Osteocyte (in vitro differentiated cells): ENCODE results near the gene RPS15. TPM values are rescaled to one million over a fixed set of nuclear protein-coding genes. Genes with fewer than 3 reads are reported as not detected.

ENCODE experiments used
- DNase-seq: peaks from one replicate; pipeline ENCODE4 v3.0.0; 2021; ENCODE audit warnings: mixed read lengths; ENCODE audit not compliant: unreplicated experiment; ENCODE audit errors: extremely low spot score
- H3K27ac Mint-ChIP-seq: one replicate; pipeline ENCODE4 v1.8.0; 2021; ENCODE audit warnings: mild to moderate bottlenecking, mixed read lengths; ENCODE audit not compliant: unreplicated experiment
- H3K27me3 Mint-ChIP-seq: one replicate; pipeline ENCODE4 v1.8.0; 2021; ENCODE audit warnings: mixed read lengths; ENCODE audit not compliant: unreplicated experiment
- H3K36me3 Mint-ChIP-seq: one replicate; pipeline ENCODE4 v1.8.0; 2021; ENCODE audit warnings: mixed read lengths; ENCODE audit not compliant: unreplicated experiment
- H3K4me1 Mint-ChIP-seq: one replicate; pipeline ENCODE4 v1.8.0; 2021; ENCODE audit warnings: mixed read lengths; ENCODE audit not compliant: unreplicated experiment
- H3K4me3 Mint-ChIP-seq: one replicate; pipeline ENCODE4 v1.8.0; 2021; ENCODE audit warnings: mild to moderate bottlenecking, moderate library complexity, mixed read lengths; ENCODE audit not compliant: unreplicated experiment
- H3K9me3 Mint-ChIP-seq: one replicate; pipeline ENCODE4 v1.8.0; 2021; ENCODE audit warnings: mixed read lengths; ENCODE audit not compliant: unreplicated experiment
- total RNA-seq: library from RNA; stranded (reverse); gene quantifications from 2 replicates; pipeline ENCODE4 v1.2.1, GENCODE V29; 2021
- TF ChIP-seq, protein P1 (sequence below): fragments of 200-600 bp; sonication (generic); IDR thresholded peaks from 2 replicates; pipeline ENCODE4 v1.5.0; 2021; ENCODE audit warnings: antibody characterized with exemption, mild to moderate bottlenecking, moderate library complexity

Gene RPS15
- total RNA-seq, 1 donor from 2014 or later: 932 TPM

DNA sequence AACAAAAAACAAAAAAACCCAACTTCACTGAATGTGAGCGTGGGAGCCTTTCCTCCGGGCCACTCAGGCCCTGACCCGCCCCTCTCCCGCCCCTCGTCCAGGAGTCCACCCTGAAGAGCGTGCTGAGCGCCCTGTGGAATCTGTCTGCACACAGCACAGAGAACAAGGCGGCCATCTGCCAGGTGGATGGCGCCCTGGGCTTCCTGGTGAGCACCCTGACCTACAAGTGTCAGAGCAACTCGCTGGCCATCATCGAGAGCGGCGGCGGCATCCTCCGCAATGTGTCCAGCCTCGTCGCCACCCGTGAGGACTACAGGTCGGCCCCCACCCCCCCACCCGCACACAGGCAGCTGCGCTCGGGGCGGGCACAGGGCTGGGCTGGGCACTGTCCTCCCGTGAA is 23.7 kb downstream of the RPS15 start:
- Mint-ChIP-seq H3K9me3 (no peaks in the 10 kb centered on the region), H3K4me1 (no peaks in the 10 kb centered on the region), H3K4me3 (no peak overlapping the region), H3K36me3 (no peaks in the 10 kb centered on the region), H3K27ac (no peak overlapping the region), H3K27me3 (no peaks in the 10 kb centered on the region)
- TF ChIP-seq, protein P1, sequence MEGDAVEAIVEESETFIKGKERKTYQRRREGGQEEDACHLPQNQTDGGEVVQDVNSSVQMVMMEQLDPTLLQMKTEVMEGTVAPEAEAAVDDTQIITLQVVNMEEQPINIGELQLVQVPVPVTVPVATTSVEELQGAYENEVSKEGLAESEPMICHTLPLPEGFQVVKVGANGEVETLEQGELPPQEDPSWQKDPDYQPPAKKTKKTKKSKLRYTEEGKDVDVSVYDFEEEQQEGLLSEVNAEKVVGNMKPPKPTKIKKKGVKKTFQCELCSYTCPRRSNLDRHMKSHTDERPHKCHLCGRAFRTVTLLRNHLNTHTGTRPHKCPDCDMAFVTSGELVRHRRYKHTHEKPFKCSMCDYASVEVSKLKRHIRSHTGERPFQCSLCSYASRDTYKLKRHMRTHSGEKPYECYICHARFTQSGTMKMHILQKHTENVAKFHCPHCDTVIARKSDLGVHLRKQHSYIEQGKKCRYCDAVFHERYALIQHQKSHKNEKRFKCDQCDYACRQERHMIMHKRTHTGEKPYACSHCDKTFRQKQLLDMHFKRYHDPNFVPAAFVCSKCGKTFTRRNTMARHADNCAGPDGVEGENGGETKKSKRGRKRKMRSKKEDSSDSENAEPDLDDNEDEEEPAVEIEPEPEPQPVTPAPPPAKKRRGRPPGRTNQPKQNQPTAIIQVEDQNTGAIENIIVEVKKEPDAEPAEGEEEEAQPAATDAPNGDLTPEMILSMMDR: no peak
- DNase-seq: no peak

DNA sequence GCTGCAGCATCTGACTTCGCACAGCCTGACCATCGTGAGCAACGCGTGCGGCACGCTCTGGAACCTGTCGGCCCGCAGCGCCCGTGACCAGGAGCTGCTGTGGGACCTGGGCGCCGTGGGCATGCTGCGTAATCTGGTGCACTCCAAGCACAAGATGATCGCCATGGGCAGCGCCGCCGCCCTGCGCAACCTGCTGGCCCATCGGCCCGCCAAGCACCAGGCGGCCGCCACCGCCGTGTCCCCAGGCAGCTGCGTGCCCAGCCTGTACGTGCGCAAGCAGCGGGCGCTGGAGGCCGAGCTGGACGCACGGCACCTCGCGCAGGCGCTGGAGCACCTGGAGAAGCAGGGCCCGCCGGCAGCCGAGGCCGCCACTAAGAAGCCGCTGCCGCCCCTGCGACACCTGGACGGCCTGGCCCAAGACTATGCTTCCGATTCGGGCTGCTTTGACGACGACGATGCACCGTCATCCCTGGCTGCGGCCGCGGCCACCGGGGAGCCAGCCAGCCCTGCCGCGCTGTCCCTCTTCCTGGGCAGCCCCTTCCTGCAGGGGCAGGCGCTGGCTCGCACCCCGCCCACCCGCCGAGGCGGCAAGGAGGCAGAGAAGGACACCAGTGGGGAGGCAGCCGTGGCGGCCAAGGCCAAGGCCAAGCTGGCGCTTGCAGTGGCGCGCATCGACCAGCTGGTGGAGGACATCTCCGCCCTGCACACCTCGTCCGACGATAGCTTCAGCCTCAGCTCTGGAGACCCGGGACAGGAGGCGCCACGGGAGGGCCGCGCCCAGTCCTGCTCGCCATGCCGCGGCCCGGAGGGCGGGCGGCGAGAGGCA is 27.2 kb downstream of the RPS15 start:
- no peak overlapping the region for H3K27ac Mint-ChIP-seq
- H3K36me3 Mint-ChIP-seq: no peaks in the 10 kb centered on the region
- TF ChIP-seq, protein P1: no peak
- peaks cover 2% of the 10 kb centered on the region for H3K27me3 Mint-ChIP-seq
- DNase-seq: no peak
- no peak overlapping the region for H3K4me3 Mint-ChIP-seq
- no peaks in the 10 kb centered on the region for H3K9me3 Mint-ChIP-seq
- peaks cover 4% of the 10 kb centered on the region for H3K4me1 Mint-ChIP-seq

DNA sequence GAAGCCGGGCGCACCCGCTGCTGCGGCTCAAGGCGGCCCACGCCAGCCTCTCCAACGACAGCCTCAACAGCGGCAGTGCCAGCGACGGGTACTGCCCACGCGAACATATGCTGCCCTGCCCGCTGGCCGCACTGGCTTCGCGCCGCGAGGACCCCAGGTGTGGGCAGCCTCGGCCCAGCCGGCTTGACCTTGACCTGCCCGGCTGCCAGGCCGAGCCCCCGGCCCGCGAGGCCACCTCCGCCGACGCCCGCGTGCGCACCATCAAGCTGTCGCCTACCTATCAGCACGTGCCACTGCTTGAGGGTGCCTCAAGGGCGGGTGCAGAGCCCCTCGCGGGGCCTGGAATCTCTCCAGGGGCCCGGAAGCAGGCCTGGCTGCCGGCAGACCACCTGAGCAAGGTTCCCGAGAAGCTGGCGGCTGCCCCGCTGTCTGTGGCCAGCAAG is 27.8 kb downstream of the RPS15 start:
- Mint-ChIP-seq H3K27me3 (peaks cover 2% of the 10 kb centered on the region), H3K27ac (no peak overlapping the region), H3K4me1 (peaks cover 5% of the 10 kb centered on the region), H3K9me3 (no peaks in the 10 kb centered on the region), H3K4me3 (no peak overlapping the region), H3K36me3 (no peaks in the 10 kb centered on the region)
- TF ChIP-seq, protein P1: no peak
- no peak for DNase-seq

DNA sequence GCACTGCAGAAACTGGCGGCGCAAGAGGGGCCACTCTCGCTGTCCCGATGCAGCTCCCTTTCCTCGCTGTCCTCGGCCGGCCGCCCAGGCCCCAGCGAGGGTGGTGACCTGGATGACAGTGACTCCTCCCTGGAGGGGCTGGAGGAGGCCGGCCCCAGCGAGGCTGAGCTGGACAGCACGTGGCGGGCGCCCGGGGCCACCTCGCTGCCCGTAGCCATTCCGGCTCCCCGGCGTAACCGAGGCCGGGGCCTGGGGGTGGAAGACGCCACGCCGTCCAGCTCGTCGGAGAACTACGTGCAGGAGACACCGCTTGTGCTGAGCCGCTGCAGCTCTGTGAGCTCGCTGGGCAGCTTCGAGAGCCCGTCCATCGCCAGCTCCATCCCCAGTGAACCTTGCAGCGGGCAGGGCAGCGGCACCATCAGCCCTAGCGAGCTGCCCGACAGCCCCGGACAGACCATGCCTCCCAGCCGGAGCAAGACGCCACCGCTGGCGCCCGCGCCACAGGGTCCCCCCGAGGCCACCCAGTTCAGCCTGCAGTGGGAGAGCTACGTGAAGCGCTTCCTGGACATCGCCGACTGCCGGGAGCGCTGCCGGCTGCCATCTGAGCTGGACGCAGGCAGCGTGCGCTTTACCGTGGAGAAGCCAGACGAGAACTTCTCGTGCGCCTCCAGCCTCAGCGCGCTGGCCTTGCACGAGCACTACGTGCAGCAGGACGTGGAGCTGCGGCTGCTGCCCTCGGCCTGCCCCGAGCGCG is 28.4 kb downstream of the RPS15 start:
- Mint-ChIP-seq H3K27ac (no peak overlapping the region), H3K4me3 (no peak overlapping the region), H3K9me3 (no peaks in the 10 kb centered on the region), H3K27me3 (peaks cover 2% of the 10 kb centered on the region), H3K4me1 (peaks cover 7% of the 10 kb centered on the region), H3K36me3 (no peaks in the 10 kb centered on the region)
- TF ChIP-seq, protein P1: no peak
- no peak for DNase-seq

DNA sequence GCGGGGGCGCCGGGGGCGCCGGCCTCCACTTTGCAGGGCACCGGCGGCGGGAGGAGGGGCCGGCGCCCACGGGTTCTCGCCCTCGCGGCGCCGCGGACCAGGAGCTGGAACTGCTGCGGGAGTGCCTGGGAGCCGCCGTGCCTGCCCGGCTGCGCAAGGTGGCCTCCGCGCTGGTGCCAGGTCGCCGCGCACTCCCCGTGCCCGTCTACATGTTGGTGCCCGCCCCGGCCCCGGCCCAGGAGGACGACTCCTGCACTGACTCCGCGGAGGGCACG is 29.0 kb downstream of the RPS15 start:
- H3K27me3 Mint-ChIP-seq: peaks cover 2% of the 10 kb centered on the region

More for the DNA sequence above, 29.0 kb downstream of the RPS15 start:
- Mint-ChIP-seq H3K4me1 (peaks cover 7% of the 10 kb centered on the region), H3K9me3 (no peaks in the 10 kb centered on the region), H3K36me3 (no peaks in the 10 kb centered on the region), H3K27ac (no peak overlapping the region), H3K4me3 (no peak overlapping the region)
- no peak for DNase-seq
- TF ChIP-seq, protein P1: no peak
